PC-3 (cell line): ENCODE data around the gene SLC35D1. TPM values are rescaled to one million over a fixed set of nuclear protein-coding genes. Genes with fewer than 3 reads are reported as not detected.

Source experiments
- ATAC-seq: fragments of 200-7000 bp; cut with Tn5 transposase; 2 replicates; pipeline ENCODE4 v1.9.1; 2020; ENCODE audit warnings: mild to moderate bottlenecking, moderate library complexity
- BruUV-seq: library from RNA; stranded (reverse); fragments of 400-500 nt; replicated peaks from 2 replicates; lab custom pipeline; 2021; lab: Mats Ljungman, UMichigan
- CTCF ChIA-PET: fragments of 300-600 bp; sonication (Branson Sonifier 250); formaldehyde crosslinking; loops from one replicate; lab custom pipeline; 2022; ENCODE audit warnings: antibody characterized with exemption; lab: Charles Lee
- POLR2A ChIA-PET: fragments of 300-600 bp; sonication (Branson Sonifier 250); formaldehyde crosslinking; loops from one replicate; lab custom pipeline; 2022; ENCODE audit warnings: antibody characterized with exemption; ENCODE audit not compliant: unreplicated experiment; lab: Charles Lee
- DNase-seq: peaks from one replicate; pipeline ENCODE4 v3.0.0-alpha.2; 2015
- H2AFZ ChIP-seq: fragments of 300-600 bp; sonication (generic); 2 replicates; pipeline ENCODE4 v1.6.0; 2016; ENCODE audit warnings: antibody characterized with exemption, low read length
- H3F3A ChIP-seq: fragments of 300-600 bp; sonication (generic); one replicate; pipeline ENCODE4 v1.6.0; 2017; ENCODE audit warnings: antibody characterized with exemption, low read length, control low read depth, mild to moderate bottlenecking; ENCODE audit not compliant: unreplicated experiment
- H3K27ac ChIP-seq: fragments of 300-600 bp; sonication (generic); 2 replicates; pipeline ENCODE4 v1.5.1; 2016; ENCODE audit warnings: mild to moderate bottlenecking, low read length
- H3K27me3 ChIP-seq: fragments of 300-600 bp; sonication (generic); 2 replicates; pipeline ENCODE4 v1.6.1; 2016; ENCODE audit warnings: low read length, mixed read lengths
- H3K36me3 ChIP-seq: fragments of 300-600 bp; sonication (generic); 2 replicates; pipeline ENCODE4 v1.6.1; 2016; ENCODE audit warnings: low read depth, mixed run types, low read length, mixed read lengths
- H3K4me1 ChIP-seq: fragments of 300-600 bp; sonication (generic); 2 replicates; pipeline ENCODE4 v1.5.1; 2016; ENCODE audit warnings: low read length; ENCODE audit not compliant: insufficient read depth
- H3K4me2 ChIP-seq: fragments of 300-600 bp; sonication (generic); 2 replicates; pipeline ENCODE4 v1.6.0; 2016; ENCODE audit warnings: low read length
- H3K4me3 ChIP-seq: fragments of 300-600 bp; sonication (generic); 2 replicates; pipeline ENCODE4 v1.5.1; 2016; ENCODE audit warnings: mild to moderate bottlenecking, low read length, mixed read lengths
- H3K79me2 ChIP-seq: fragments of 300-600 bp; sonication (generic); 2 replicates; pipeline ENCODE4 v1.6.1; 2017; ENCODE audit warnings: low read length, mixed read lengths
- H3K9ac ChIP-seq: fragments of 300-600 bp; sonication (generic); 2 replicates; pipeline ENCODE4 v1.6.0; 2016; ENCODE audit warnings: mild to moderate bottlenecking, low read length
- H3K9me2 ChIP-seq: fragments of 300-600 bp; sonication (generic); replicated peaks from 2 replicates; pipeline ENCODE4 v1.6.1; 2016; ENCODE audit warnings: mixed run types, low read length, mixed read lengths
- H3K9me3 ChIP-seq: fragments of 300-600 bp; sonication (generic); 2 replicates; pipeline ENCODE4 v1.6.1; 2016; ENCODE audit warnings: low read length, mixed read lengths
- H4K20me1 ChIP-seq: fragments of 300-600 bp; sonication (generic); 2 replicates; pipeline ENCODE4 v1.6.1; 2016; ENCODE audit warnings: low read length, mixed read lengths
- CTCF ChIP-seq: fragments of 300-600 bp; sonication (generic); conservative IDR thresholded peaks from 2 replicates; pipeline ENCODE4 v1.5.1; 2017; ENCODE audit warnings: antibody characterized with exemption, low read depth, mild to moderate bottlenecking, low read length
- EZH2 ChIP-seq: fragments of 300-600 bp; sonication (generic); IDR thresholded peaks from one replicate; pipeline ENCODE4 v1.6.1; 2017; ENCODE audit warnings: antibody characterized with exemption, mild to moderate bottlenecking, low read length; ENCODE audit not compliant: unreplicated experiment
- EZH2phosphoT487 ChIP-seq: fragments of 300-600 bp; sonication (generic); IDR thresholded peaks from 2 replicates; pipeline ENCODE4 v1.6.1; 2018; ENCODE audit warnings: mild to moderate bottlenecking, antibody characterized with exemption, low read length, borderline replicate concordance
- intact Hi-C: fragments of 100-400 bp; cut with micrococcal nuclease; formaldehyde crosslinking; loops from 2 replicates; pipeline ENCODE4 v1.9.0; 2023
- total RNA-seq: library from RNA; depleted of rRNA; stranded (reverse); fragments of >200 nt; gene quantifications from 2 replicates; pipeline ENCODE4 v1.2.3, GENCODE V29; 2014

The SLC35D1 gene
- total RNA-seq, 1 experiment from 2014 or later: 6.1 TPM

- no peaks in the 10 kb centered on the region for H3K4me1 ChIP-seq
- no peak overlapping the region for H3K4me3 ChIP-seq
- H3K27me3 ChIP-seq: no peaks in the 10 kb centered on the region
- intact Hi-C loops: no loop called here
- H3K9ac ChIP-seq: no peak overlapping the region
- no peak overlapping the region for H2AFZ ChIP-seq
- no peaks in the 10 kb centered on the region for H4K20me1 ChIP-seq
- no peaks in the 10 kb centered on the region for H3K9me3 ChIP-seq
- BruUV-seq: no TSS peak
- no peak overlapping the region for H3K27ac ChIP-seq
- no peaks in the 10 kb centered on the region for H3F3A ChIP-seq
- no peak for TF ChIP-seq EZH2
- no peak for TF ChIP-seq EZH2phosphoT487
- no peak for TF ChIP-seq CTCF
- ATAC-seq (no peak), DNase-seq (no peak)
- no peaks in the 10 kb centered on the region for H3K9me2 ChIP-seq
- no peak overlapping the region for H3K4me2 ChIP-seq
- no peaks in the 10 kb centered on the region for H3K36me3 ChIP-seq
- ChIA-PET POLR2A (no interaction called here), CTCF (no interaction called here)
- H3K79me2 ChIP-seq: no peaks in the 10 kb centered on the region
These were observed 30.9 kb upstream of the SLC35D1 start for GRCh38 chr1:67084765-67085318.

DNA sequence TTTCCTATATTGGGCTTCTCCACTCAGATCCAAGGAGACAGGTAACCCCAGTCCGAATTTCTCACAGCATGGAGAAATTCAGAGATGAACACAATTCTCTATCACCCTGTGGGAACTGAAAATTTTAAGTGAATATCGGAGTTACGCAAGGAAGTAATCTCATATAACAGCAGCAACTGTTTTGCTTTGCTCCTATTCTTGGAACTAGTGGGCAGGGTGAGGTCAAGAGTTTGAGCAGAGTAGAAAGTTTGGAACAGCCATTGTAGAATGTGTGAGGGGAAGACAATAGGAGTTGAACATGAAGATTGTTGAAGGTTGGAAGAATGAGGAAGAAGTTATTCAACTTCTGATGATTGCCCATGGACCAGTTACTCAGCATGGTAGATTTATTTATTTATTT lies 24.3 kb upstream of the SLC35D1 start:
- H4K20me1 ChIP-seq: no peaks in the 10 kb centered on the region
- H3K4me3 ChIP-seq: no peak overlapping the region
- CTCF ChIA-PET: no interaction called here
- ATAC-seq (no peak), DNase-seq (no peak)
- no TSS peak for BruUV-seq
- H3F3A ChIP-seq: no peaks in the 10 kb centered on the region
- no peak for TF ChIP-seq CTCF
- no peak for TF ChIP-seq EZH2phosphoT487
- no peak for TF ChIP-seq EZH2
- H3K9me3 ChIP-seq: no peaks in the 10 kb centered on the region
- no peaks in the 10 kb centered on the region for H3K27me3 ChIP-seq
- no peaks in the 10 kb centered on the region for H3K36me3 ChIP-seq
- H3K9ac ChIP-seq: no peak overlapping the region
- H3K4me1 ChIP-seq: no peaks in the 10 kb centered on the region
- H3K9me2 ChIP-seq: 0 out of 2 replicates have a peak, but pooled peaks cover 7% of the 10 kb centered on the region
- no peak overlapping the region for H2AFZ ChIP-seq
- POLR2A ChIA-PET: no interaction called here
- intact Hi-C loops: no loop called here
- no peak overlapping the region for H3K27ac ChIP-seq
- no peak overlapping the region for H3K4me2 ChIP-seq
- H3K79me2 ChIP-seq: no peaks in the 10 kb centered on the region

- no peaks in the 10 kb centered on the region for H4K20me1 ChIP-seq
These were observed 23.6 kb upstream of the SLC35D1 start for GRCh38 chr1:67077593-67077992.

More at GRCh38 chr1:67077593-67077992, 23.6 kb upstream of the SLC35D1 start:
- ATAC-seq (no peak), DNase-seq (no peak)
- BruUV-seq: no TSS peak
- Histone ChIP-seq H3K4me3 (no peak overlapping the region), H3K9me3 (no peaks in the 10 kb centered on the region), H3K9ac (no peak overlapping the region), H3K27me3 (no peaks in the 10 kb centered on the region), H3F3A (no peaks in the 10 kb centered on the region), H3K36me3 (no peaks in the 10 kb centered on the region), H3K9me2 (0 out of 2 replicates have a peak, but pooled peaks cover 7% of the 10 kb centered on the region), H3K27ac (no peak overlapping the region), H3K79me2 (no peaks in the 10 kb centered on the region), H3K4me2 (no peak overlapping the region), H2AFZ (no peak overlapping the region), H3K4me1 (no peaks in the 10 kb centered on the region)
- TF ChIP-seq CTCF: no peak
- no peak for TF ChIP-seq EZH2phosphoT487
- TF ChIP-seq EZH2: no peak
- ChIA-PET CTCF (no interaction called here), POLR2A (no interaction called here)
- intact Hi-C loops: no loop called here
